GM04504 (cell line): ENCODE measurements around the gene FSTL5.

Experiments used
- DNase-seq: peaks from one replicate; pipeline ENCODE4 v3.0.0-alpha.2; 2012; ENCODE audit warnings: low read depth

The FSTL5 gene

GRCh38 chr4:161444626-161445025 lies 719.2 kb downstream of the FSTL5 start:
- no peak for DNase-seq

GRCh38 chr4:161442921-161443320 lies 720.9 kb downstream of the FSTL5 start:
- DNase-seq = no peak

DNA sequence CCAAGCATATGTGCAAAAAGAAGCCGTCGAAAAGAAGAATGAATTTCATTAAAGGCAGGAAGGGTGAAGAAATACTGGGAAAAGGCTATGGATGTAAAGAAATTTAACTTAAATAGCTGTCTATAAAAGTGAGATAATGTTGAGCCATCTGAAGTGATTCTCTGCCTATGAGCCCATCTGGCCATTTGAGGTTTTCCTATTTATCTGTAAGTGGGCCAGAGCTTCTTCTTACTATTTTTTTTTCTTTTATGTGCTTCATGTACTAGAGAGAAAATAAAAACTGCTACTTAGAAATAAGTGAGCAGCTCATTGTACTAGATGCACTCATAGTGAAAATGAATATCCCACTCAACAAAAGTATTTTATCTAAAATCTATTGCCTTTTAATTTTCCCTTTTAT lies 725.7 kb downstream of the FSTL5 start:
- DNase-seq = no peak

GRCh38 chr4:161428180-161428965 lies 735.4 kb downstream of the FSTL5 start:
- DNase-seq = no peak

GRCh38 chr4:161419822-161420221 lies 744.0 kb downstream of the FSTL5 start:
- no peak for DNase-seq

DNA sequence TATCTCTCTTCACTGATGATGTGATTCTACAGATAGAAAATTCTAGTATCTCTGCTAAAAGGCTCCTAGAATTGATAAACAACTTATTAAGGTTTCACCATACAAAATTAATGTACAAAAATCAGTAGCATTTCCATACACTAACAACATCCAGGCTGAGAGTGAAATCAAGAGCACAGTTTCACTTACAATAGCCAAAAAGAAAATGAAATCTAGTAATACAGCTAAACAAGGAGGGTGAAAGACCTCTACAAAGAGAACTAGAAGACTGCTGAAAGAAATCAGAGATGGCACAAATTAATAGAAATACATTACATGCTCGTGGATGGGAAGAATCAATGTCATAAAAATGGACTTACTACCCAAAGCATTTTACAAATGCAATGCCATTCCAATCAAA lies 751.9 kb downstream of the FSTL5 start:
- no peak for DNase-seq

GRCh38 chr4:161404346-161405110 lies 759.3 kb downstream of the FSTL5 start:
- no peak for DNase-seq

DNA sequence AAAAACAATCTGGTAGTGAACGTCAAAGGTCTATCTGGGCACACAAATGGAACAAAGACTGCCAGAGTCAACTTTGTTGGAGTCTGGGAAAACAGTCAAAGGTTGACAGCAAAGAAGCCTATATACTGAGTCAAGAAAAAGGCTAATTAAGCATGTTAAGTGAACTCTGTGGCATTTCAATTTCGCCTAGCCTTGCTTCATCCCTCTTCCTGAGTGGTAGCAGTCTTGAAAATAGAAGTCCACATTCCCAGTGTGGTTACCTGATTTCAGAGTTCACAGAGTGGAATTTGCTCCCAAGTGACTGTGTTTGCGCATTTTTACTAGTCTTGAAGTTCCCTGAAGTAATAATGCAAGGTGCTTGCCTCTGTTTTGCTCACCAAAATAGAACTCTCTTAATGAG lies 760.0 kb downstream of the FSTL5 start:
- DNase-seq = no peak

DNA sequence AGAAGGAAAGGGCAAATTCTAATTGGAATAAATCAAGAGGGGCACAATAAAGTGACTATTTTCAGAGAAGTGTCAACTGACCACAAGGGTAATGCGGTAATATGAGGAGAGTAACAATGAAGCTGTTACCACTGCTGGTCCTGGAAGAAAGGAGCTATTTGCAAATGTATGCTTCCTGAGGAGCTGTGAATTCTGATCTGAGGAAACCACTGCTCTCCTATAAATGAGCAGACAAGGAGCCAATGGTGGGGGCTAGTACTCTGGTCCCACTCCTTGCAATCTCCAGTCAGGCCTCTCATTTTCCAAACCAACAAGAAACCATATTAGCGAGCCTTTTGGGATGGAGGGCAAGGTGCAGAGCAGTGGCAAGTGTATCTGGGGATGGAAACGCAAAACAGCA lies 770.2 kb downstream of the FSTL5 start:
- no peak for DNase-seq

- no peak for DNase-seq
Observed at GRCh38 chr4:161382655-161383054, 781.1 kb downstream of the FSTL5 start.

DNA sequence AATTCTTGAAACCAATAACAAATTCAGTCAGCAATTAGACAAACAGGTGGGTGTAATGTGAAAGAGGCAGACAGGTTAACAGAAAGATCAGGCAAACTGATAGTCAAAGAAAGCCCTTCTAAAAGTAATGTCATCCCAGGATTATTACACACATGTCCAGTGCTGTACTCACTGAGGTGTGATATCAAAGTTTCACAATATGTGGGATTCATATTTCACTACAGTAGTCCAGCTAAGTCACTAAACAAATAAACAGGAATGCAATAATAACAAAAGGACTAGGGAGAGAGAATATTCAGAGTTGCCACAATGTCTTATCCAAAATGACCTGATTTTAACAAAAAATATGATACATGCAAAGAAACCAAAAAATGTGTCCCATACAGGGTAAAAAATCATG lies 787.5 kb downstream of the FSTL5 start:
- DNase-seq = no peak

- DNase-seq = no peak
Observed at GRCh38 chr4:161364681-161365080, 799.1 kb downstream of the FSTL5 start.

- DNase-seq = no peak
Observed at GRCh38 chr4:161360982-161361381, 802.8 kb downstream of the FSTL5 start.

GRCh38 chr4:161359491-161359890 lies 804.3 kb downstream of the FSTL5 start:
- no peak for DNase-seq

DNA sequence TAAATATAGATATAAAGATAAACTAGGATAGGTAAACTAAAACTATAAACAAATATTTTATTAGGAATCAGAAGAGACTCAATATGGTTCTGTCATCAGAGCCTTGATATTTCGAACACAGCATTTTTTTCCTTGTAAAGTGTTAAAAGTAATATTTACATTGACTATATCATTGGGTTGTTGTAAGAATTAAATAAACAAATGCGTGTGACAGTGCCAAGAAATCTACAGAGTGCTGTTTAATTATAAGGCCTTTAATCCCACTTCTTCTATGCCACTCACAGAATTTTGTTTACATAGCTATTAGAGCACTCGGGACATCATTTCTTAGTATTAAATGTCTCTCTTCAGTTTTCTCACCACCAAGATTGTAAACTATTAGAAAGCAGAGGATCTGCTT lies 807.4 kb downstream of the FSTL5 start:
- no peak for DNase-seq

GRCh38 chr4:161350946-161351345 lies 812.9 kb downstream of the FSTL5 start:
- no peak for DNase-seq

DNA sequence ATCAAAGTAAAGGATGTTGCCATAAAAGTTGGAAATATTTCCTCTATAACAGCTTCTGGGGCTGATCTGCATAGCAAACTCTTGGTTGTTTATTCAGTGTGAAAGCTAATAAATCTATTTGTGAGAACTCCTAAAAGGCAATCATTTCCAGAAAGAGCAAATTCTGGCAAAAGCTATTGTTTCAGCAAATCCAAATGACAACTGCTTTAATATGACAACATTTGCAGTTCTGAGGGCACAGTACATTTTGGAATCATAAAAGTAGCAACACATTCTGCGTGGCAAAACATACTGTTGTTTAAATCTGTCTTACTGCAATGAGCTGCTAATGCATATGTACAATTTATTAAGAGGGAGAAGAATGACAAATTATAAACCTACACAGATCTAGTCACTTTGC lies 818.1 kb downstream of the FSTL5 start:
- DNase-seq = no peak

- no peak for DNase-seq
Observed at GRCh38 chr4:161343569-161343950, 820.2 kb downstream of the FSTL5 start.

DNA sequence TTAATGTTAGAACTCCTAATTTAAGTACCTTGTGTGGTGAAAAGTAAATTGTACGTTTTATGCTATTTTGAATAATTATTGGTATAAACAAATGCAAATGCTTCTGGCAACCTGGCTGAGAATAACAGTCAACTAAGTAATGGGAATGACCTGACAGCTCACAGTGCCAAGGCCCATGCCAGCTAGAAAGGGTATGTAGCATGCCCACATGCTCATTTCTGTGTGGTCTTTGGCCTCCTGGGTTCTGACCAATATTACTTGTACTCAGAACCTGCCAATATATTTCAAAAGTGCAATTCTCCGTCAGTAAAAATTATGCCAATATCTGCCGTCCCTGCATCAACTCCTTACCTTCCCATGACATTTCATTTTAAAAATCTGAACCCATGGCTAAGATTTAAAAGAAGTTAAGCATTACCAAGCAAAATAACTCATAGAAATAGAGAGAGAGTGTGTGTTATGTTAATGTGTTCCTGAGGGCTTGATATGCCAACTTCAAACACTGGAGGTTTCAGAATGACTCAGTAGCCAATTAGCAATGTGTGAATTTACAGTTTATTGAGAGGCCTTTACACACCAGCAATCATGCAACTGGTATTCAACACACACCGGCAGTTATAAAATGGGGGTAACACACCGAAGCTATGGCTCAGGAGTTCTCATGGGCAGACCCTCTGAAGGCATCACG lies 820.8 kb downstream of the FSTL5 start:
- no peak for DNase-seq

DNA sequence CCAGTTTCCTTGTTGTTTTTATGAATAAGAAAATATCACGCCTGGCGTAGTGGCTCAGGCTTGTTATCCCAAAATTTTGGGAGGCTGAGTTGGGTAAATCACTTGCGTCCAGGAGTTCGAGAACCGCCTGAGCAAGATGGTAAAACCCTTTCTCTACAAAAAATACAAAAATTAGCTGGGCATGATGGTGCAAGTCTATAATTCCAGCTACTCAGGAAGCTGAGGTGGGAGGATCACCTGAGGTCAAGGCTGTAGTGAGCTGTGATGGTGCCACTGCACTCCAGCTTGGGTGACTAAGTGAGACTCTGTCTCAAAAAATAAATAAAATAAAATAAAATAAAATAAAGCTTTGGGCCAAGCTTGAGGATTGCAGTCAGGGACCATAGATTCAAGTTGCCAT lies 827.2 kb downstream of the FSTL5 start:
- no peak for DNase-seq

- no peak for DNase-seq
Observed at GRCh38 chr4:161336016-161336530, 827.7 kb downstream of the FSTL5 start.
